DOHH2 (cell line): ENCODE data around the gene RABL6.

Experiments
- H3F3A ChIP-seq: fragments of 200-600 bp; sonication (generic), shearing (Covaris generic); 2 replicates; pipeline ENCODE4 v1.6.0; 2016; ENCODE audit warnings: antibody characterized with exemption, mild to moderate bottlenecking; ENCODE audit not compliant: control insufficient read depth, insufficient read depth
- H3K27ac ChIP-seq: fragments of 200-600 bp; sonication (generic); 2 replicates; pipeline ENCODE4 v1.5.1; 2014; ENCODE audit warnings: low read depth, mild to moderate bottlenecking, low read length, moderate library complexity
- H3K27me3 ChIP-seq: fragments of 200-600 bp; sonication (generic); 2 replicates; pipeline ENCODE4 v1.6.1; 2014; ENCODE audit warnings: mild to moderate bottlenecking, low read length, mixed read lengths; ENCODE audit not compliant: control insufficient read depth
- H3K36me3 ChIP-seq: fragments of 200-600 bp; sonication (generic); 2 replicates; pipeline ENCODE4 v1.6.1; 2014; ENCODE audit warnings: mild to moderate bottlenecking, low read length, moderate library complexity, mixed read lengths; ENCODE audit not compliant: control insufficient read depth
- H3K4me1 ChIP-seq: fragments of 200-600 bp; sonication (generic); 2 replicates; pipeline ENCODE4 v1.6.1; 2014; ENCODE audit warnings: mild to moderate bottlenecking, low read length, mixed read lengths; ENCODE audit not compliant: control insufficient read depth
- H3K4me2 ChIP-seq: fragments of 200-600 bp; sonication (generic); 2 replicates; pipeline ENCODE4 v1.6.0; 2014; ENCODE audit warnings: mild to moderate bottlenecking, low read length, moderate library complexity
- H3K4me3 ChIP-seq: fragments of 200-600 bp; sonication (generic); 2 replicates; pipeline ENCODE4 v1.5.1; 2014; ENCODE audit warnings: mild to moderate bottlenecking, low read length, mixed read lengths
- H3K79me2 ChIP-seq: fragments of 200-600 bp; sonication (generic); 2 replicates; pipeline ENCODE4 v1.6.1; 2014; ENCODE audit warnings: mild to moderate bottlenecking, low read length, mixed read lengths; ENCODE audit not compliant: control insufficient read depth
- H3K9me2 ChIP-seq: fragments of 200-600 bp; sonication (generic); replicated peaks from 2 replicates; pipeline ENCODE4 v1.6.1; 2014; ENCODE audit warnings: mild to moderate bottlenecking, low read length, mixed read lengths; ENCODE audit not compliant: control insufficient read depth
- H3K9me3 ChIP-seq: fragments of 200-600 bp; sonication (generic); 2 replicates; pipeline ENCODE4 v1.6.1; 2014; ENCODE audit warnings: antibody characterized with exemption, low read length, mixed read lengths; ENCODE audit not compliant: control insufficient read depth, insufficient read depth
- H4K20me1 ChIP-seq: fragments of 200-600 bp; sonication (generic); 2 replicates; pipeline ENCODE4 v1.6.0; 2014; ENCODE audit warnings: low read depth, mild to moderate bottlenecking, antibody characterized with exemption, low read length, moderate library complexity; ENCODE audit not compliant: control insufficient read depth, insufficient read depth
- EZH2phosphoT487 ChIP-seq: fragments of 200-600 bp; sonication (generic); IDR thresholded peaks from 2 replicates; pipeline ENCODE4 v1.6.1; 2017; ENCODE audit warnings: borderline replicate concordance, mild to moderate bottlenecking, antibody characterized with exemption, low read length, moderate library complexity, mixed read lengths
- TF ChIP-seq, protein P1 (sequence below): fragments of 200-600 bp; sonication (generic); IDR thresholded peaks from one replicate; pipeline ENCODE4 v1.5.1; 2014; ENCODE audit warnings: antibody characterized with exemption, mild to moderate bottlenecking, low read depth, low read length; ENCODE audit not compliant: poor library complexity, severe bottlenecking

The RABL6 gene

DNA sequence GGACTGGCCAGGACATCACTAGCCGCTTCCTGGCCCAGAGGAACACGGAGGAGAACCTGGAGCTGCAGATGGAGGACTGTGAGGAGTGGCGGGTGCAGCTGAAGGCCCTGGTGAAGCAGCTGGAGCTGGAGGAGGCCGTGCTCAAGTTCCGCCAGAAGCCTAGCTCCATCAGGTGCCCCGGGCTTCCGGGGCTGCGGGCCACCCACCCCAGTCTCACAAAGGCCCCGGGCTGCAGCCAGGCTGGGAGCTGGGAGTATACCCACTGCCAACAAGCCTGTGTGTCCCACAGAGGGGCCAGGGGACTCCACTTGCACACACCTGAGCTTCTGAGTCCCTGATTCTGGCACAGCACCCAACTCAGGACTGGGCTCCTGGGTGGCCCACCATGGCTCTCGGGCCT, 1.7 kb upstream of the RABL6 start:
- Histone ChIP-seq H3K4me3 (no peak overlapping the region), H4K20me1 (peaks cover 8% of the 10 kb centered on the region), H3F3A (no peaks in the 10 kb centered on the region), H3K4me1 (peaks cover 36% of the 10 kb centered on the region), H3K27ac (no peak overlapping the region), H3K27me3 (peaks cover 10% of the 10 kb centered on the region), H3K9me3 (no peaks in the 10 kb centered on the region), H3K36me3 (peaks cover 46% of the 10 kb centered on the region), H3K79me2 (peaks cover 44% of the 10 kb centered on the region), H3K9me2 (no peaks in the 10 kb centered on the region), H3K4me2 (0 out of 2 replicates have a peak overlapping the region, but pooled peaks have one; percentile 92)
- no peak for TF ChIP-seq EZH2phosphoT487
- TF ChIP-seq, protein P1, sequence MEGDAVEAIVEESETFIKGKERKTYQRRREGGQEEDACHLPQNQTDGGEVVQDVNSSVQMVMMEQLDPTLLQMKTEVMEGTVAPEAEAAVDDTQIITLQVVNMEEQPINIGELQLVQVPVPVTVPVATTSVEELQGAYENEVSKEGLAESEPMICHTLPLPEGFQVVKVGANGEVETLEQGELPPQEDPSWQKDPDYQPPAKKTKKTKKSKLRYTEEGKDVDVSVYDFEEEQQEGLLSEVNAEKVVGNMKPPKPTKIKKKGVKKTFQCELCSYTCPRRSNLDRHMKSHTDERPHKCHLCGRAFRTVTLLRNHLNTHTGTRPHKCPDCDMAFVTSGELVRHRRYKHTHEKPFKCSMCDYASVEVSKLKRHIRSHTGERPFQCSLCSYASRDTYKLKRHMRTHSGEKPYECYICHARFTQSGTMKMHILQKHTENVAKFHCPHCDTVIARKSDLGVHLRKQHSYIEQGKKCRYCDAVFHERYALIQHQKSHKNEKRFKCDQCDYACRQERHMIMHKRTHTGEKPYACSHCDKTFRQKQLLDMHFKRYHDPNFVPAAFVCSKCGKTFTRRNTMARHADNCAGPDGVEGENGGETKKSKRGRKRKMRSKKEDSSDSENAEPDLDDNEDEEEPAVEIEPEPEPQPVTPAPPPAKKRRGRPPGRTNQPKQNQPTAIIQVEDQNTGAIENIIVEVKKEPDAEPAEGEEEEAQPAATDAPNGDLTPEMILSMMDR, result no peak

DNA sequence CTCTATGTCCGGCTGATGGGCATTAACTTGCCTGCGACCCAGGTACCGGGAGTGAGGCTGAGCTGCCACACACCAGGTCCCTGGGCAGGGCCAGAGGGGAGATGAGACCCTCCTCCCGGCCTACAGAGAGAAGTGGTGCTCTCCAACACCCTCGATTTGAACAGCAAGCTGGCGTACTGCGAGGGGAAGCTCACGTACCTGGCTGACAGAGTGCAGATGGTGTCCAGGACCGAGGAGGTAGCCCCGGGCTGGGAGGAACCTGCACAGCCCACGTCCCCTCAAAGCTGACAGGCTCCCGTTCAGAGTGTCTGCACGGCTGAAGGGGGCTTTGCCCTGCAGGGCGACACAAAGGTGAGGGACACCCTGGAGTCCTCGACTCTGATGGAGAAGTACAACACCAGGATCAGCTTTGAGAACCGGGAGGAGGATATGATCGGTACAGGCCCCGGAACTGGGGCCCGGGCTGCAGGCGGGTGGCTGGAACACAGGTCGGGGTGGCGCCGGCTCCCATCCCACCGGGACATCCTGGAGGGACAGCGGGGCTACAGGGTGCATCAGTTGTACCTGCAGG, 1.0 kb upstream of the RABL6 start:
- peaks cover 7% of the 10 kb centered on the region; the same call in 1 of the 2 replicates for H3K27me3 ChIP-seq
- H4K20me1 ChIP-seq, result peaks cover 8% of the 10 kb centered on the region
- no peaks in the 10 kb centered on the region for H3K9me2 ChIP-seq
- peak overlapping the region; percentile 88 for H3K4me3 ChIP-seq
- peaks cover 29% of the 10 kb centered on the region for H3K4me1 ChIP-seq
- H3K4me2 ChIP-seq, result peak overlapping the region; percentile 92
- no peak overlapping the region for H3K27ac ChIP-seq
- no peaks in the 10 kb centered on the region for H3K9me3 ChIP-seq
- no peak for TF ChIP-seq EZH2phosphoT487
- TF ChIP-seq, protein P1, result no peak
- H3K79me2 ChIP-seq, result peaks cover 51% of the 10 kb centered on the region
- H3K36me3 ChIP-seq, result peaks cover 51% of the 10 kb centered on the region
- H3F3A ChIP-seq, result no peaks in the 10 kb centered on the region

DNA sequence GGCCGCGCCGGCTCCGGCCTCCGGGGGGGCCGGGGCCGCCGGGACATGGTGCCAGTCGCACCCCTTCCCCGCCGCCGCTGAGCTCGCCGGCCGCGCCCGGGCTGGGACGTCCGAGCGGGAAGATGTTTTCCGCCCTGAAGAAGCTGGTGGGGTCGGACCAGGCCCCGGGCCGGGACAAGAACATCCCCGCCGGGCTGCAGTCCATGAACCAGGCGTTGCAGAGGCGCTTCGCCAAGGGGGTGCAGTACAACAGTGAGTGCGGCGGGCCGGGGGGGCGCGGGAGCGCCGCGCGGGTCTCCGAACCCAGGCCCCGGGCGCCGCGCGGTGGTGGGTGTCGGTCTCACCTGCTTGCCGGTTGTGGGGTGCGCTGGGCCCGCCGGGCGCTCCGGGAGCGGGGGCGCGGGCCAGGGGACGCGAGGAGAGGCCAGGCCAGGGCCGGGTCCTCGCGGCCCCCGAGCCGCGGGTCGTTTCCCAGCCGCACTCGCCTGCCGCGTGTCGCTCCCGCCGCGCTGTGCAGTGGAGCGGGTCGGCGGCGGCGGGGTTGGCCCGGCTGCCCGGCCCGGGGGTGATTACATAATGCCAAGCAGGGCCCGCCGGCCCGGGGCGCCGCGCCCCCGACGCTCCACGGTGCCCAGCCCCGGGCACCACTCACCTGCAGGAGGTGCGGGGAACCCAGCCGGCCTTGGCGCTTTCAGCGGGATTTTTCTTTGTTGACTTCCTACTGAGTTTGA, 492 bp downstream of the RABL6 start:
- Histone ChIP-seq H3K79me2 (peaks cover 66% of the 10 kb centered on the region), H3K4me3 (peak overlapping the region; percentile 88), H3K9me2 (no peaks in the 10 kb centered on the region), H3K27ac (peak overlapping the region; percentile 50), H3F3A (no peaks in the 10 kb centered on the region), H3K36me3 (peaks cover 65% of the 10 kb centered on the region), H3K4me1 (peaks cover 28% of the 10 kb centered on the region), H4K20me1 (peaks cover 14% of the 10 kb centered on the region), H3K9me3 (no peaks in the 10 kb centered on the region), H3K4me2 (peak overlapping the region; percentile 89), H3K27me3 (no peaks in the 10 kb centered on the region)
- TF ChIP-seq, protein P1, result no peak
- TF ChIP-seq EZH2phosphoT487, result no peak
